Pancreas (tissue), 10 donors: ENCODE data around the gene WWOX. TPM values are rescaled to one million over a fixed set of nuclear protein-coding genes. Genes with fewer than 3 reads are reported as not detected.

Source experiments
- ATAC-seq, 4 donors: fragments of 200-7000 bp; cut with Tn5 transposase; one replicate each; pipeline versions ENCODE4 v1.8.0 to v1.9.1; 2020; ENCODE audit warnings: mild to moderate bottlenecking in 4 of 4, moderate library complexity in 4 of 4
- DNase-seq, 6 donors: peaks; one replicate each; pipeline ENCODE4 v3.0.0-alpha.2; 2020
- FAIRE-seq: peaks from 2 replicates; lab custom pipeline; 2012; peaks lifted over from hg19 to GRCh38; lab: Jason Lieb, UNC
- H3K27ac ChIP-seq, 4 donors: fragments of 200-600 bp; sonication (generic); 1 replicate in 3 of 4; 2 replicates in 1 of 4; pipeline versions ENCODE4 v1.5.0 to v1.8.0; 2020
- H3K27me3 ChIP-seq, 4 donors: fragments of 200-600 bp; one replicate each; pipeline ENCODE4 v1.8.0; 2021
- H3K36me3 ChIP-seq, 3 donors: fragments of 200-600 bp; sonication (generic) in 1 of 3; one replicate each; pipeline versions ENCODE4 v1.5.0 to v1.8.0; 2020 to 2021
- H3K4me1 ChIP-seq, 3 donors: fragments of 200-600 bp; one replicate each; pipeline ENCODE4 v1.8.0; 2021
- H3K4me3 ChIP-seq, 4 donors: fragments of 200-600 bp; sonication (generic) in 2 of 4; one replicate each; pipeline versions ENCODE4 v1.5.0 to v1.8.0; 2020 to 2021
- H3K9me3 ChIP-seq, 4 donors: fragments of 200-600 bp; one replicate each; pipeline ENCODE4 v1.8.0; 2021
- CTCF ChIP-seq, 4 donors: fragments of 200-600 bp; sonication (generic) in 3 of 4; IDR thresholded peaks; one replicate each; pipeline versions ENCODE4 v1.5.0 to v1.8.0; 2021; ENCODE audit warnings: antibody characterized with exemption in 4 of 4
- WGBS, 2 donors: extraction: QIAGEN DNeasy Blood & Tissue Kit; methylation state at CpG; one replicate each; pipeline ENCODE4 v1.1.7; 2013; 5-methylcytosine and 5-hydroxymethylcytosine counted together
- intact Hi-C, 3 donors: fragments of 100-400 bp; cut with DNase I; formaldehyde crosslinking; loops; one replicate each; pipeline versions ENCODE4 v1.11.1 to v1.14.2; 2022
- polyA plus RNA-seq, 2 donors: library from polyadenylated mRNA; stranded (reverse); fragments of 200-250 nt; gene quantifications; one replicate each; pipeline ENCODE4 v1.2.3, GENCODE V29; 2013
- total RNA-seq, 6 donors: library from RNA; stranded (reverse); fragmentation: NEBNext Ultra II Directional in 4 of 6; extraction: Animal tissue kit (Norgen Biotek cat#: 25700) in 4 of 6; gene quantifications; one replicate each; pipeline versions ENCODE4 v1.2.1 to v1.2.4, GENCODE V29; 2021 to 2023
- donor health status: healthy with polysubstance abuse.
- donor health status: DM: no; HTN: no; CAD: no; lungs with moderate emphysema.
- donor health status: DM: no; HTN: no; CAD: no.
- donor health status: control.
- donor health status: control.
- donor health status: Bipolar disorder and iron deficiency.
- donor health status: DM: yes; HTN: yes; CAD: no.
- donor health status: DM: no; HTN: no; CAD: no.
- donor health status: DM: no; HTN: no; CAD: no.
- donor health status: DM: yes; HTN: yes; CAD: no.

The WWOX gene
- total and polyA plus RNA-seq, 8 donors = 6.8 to 14.4 (median 10.8) TPM

GRCh38 chr16:78244131-78244895 lies 144.9 kb downstream of the WWOX start:
- FAIRE-seq = no peak
- H3K27ac ChIP-seq = peak overlapping the region in 1 of 4 donors; percentile 15
- WGBS, 2 donors = 49 to 51% methylated on average over 9 of the region's 9 CpGs
- intact Hi-C loops = no loop called here
- ATAC-seq = peak in 1 of 4 donors; percentile 54
- H3K9me3 ChIP-seq = no peaks in the 10 kb centered on the region
- no peaks in the 10 kb centered on the region for H3K36me3 ChIP-seq
- no peak overlapping the region for H3K4me3 ChIP-seq
- H3K27me3 ChIP-seq = no peaks in the 10 kb centered on the region
- H3K4me1 ChIP-seq = peaks cover 12 to 43% (median 32%) of the 10 kb centered on the region in 3 donors
- no peak for TF ChIP-seq CTCF (IDR thresholded peaks at IDR 0.05)
- DNase-seq = peak in 1 of 6 donors; percentile 36

- 83 to 89% methylated on average over 9 of the region's 9 CpGs for WGBS, 2 donors
- Histone ChIP-seq H3K4me3 (no peak overlapping the region), H3K9me3 (no peaks in the 10 kb centered on the region), H3K4me1 (peaks cover 21 to 35% (median 32%) of the 10 kb centered on the region in 3 donors), H3K36me3 (no peaks in the 10 kb centered on the region), H3K27ac (no peak overlapping the region), H3K27me3 (no peaks in the 10 kb centered on the region)
- FAIRE-seq = no peak
- TF ChIP-seq CTCF (IDR thresholded peaks at IDR 0.05) = no peak
- intact Hi-C loops = no loop called here
- ATAC-seq = no peak
- DNase-seq = no peak
These were observed 147.1 kb downstream of the WWOX start for GRCh38 chr16:78246559-78246958.

- Histone ChIP-seq H3K4me3 (no peak overlapping the region), H3K27ac (peak overlapping the region in 2 of 4 donors; percentile 21 to 38), H3K9me3 (no peaks in the 10 kb centered on the region), H3K36me3 (no peaks in the 10 kb centered on the region), H3K27me3 (no peaks in the 10 kb centered on the region), H3K4me1 (peaks cover 22 to 34% (median 28%) of the 10 kb centered on the region in 3 donors)
- TF ChIP-seq CTCF (IDR thresholded peaks at IDR 0.05) = peak in 2 of 4 donors; percentile 22 to 28
- DNase-seq (peak; percentile 57 to 80 (median 68)), ATAC-seq (peak; percentile 86 to 93 (median 90)), FAIRE-seq (no peak)
- intact Hi-C loops = no loop called here
- 9 to 14% methylated on average over 13 of the region's 13 CpGs for WGBS, 2 donors
These were observed 149.6 kb downstream of the WWOX start for GRCh38 chr16:78249056-78249455.

- intact Hi-C loops = no loop called here
- peak overlapping the region in 2 of 4 donors; percentile 21 to 38 for H3K27ac ChIP-seq
- peak in 4 of 6 donors; percentile 31 to 59 (median 36) for DNase-seq
- WGBS, 2 donors = 39 to 43% methylated on average over 3 of the region's 3 CpGs
- no peaks in the 10 kb centered on the region for H3K36me3 ChIP-seq
- H3K9me3 ChIP-seq = no peaks in the 10 kb centered on the region
- H3K4me1 ChIP-seq = peaks cover 20 to 29% (median 22%) of the 10 kb centered on the region in 3 donors
- no peak for FAIRE-seq
- no peak overlapping the region for H3K4me3 ChIP-seq
- H3K27me3 ChIP-seq = no peaks in the 10 kb centered on the region
- no peak for TF ChIP-seq CTCF (IDR thresholded peaks at IDR 0.05)
- peak; percentile 71 to 90 (median 82) for ATAC-seq
These were observed 150.4 kb downstream of the WWOX start for GRCh38 chr16:78249832-78250231.

- Histone ChIP-seq H3K4me1 (peaks cover 18 to 26% (median 22%) of the 10 kb centered on the region in 3 donors), H3K36me3 (no peaks in the 10 kb centered on the region), H3K9me3 (no peaks in the 10 kb centered on the region), H3K4me3 (no peak overlapping the region), H3K27ac (no peak overlapping the region), H3K27me3 (no peaks in the 10 kb centered on the region)
- no peak for ATAC-seq
- FAIRE-seq = no peak
- no peak for TF ChIP-seq CTCF (IDR thresholded peaks at IDR 0.05)
- DNase-seq = no peak
- intact Hi-C loops = no loop called here
- WGBS, 2 donors = 83 to 87% methylated on average over 5 of the region's 5 CpGs
These were observed 151.7 kb downstream of the WWOX start for GRCh38 chr16:78251115-78251514.
